Measurements from ENCODE around the gene NOM1. TPM values are rescaled to one million over a fixed set of nuclear protein-coding genes. Genes with fewer than 3 reads are reported as not detected.
A peak's percentile ranks its signal among the peaks of the same experiment; 100 is the strongest.
"Not testable (repeated sequence)": the region's sequence is repeated elsewhere in the genome, so short reads cannot be mapped to it uniquely, and the experiment has no call there.

Gene NOM1
- 10 to 100 TPM; 18.4 to 40.6 TPM for total RNA-seq

- Histone ChIP-seq H3K36me3 (peaks cover 21% of the 10 kb centered on the region), H3K4me1 (ENCODE audit: control insufficient read depth in 1 of 2, low read depth in 2 of 2) (peaks cover 17 to 30% of the 10 kb centered on the region in 2 donors), H3K27me3 (replicated peaks; ENCODE audit: insufficient read depth) (no peaks in the 10 kb centered on the region), H3K9me3 (no peaks in the 10 kb centered on the region), H3K4me3 (peak within 1 kb of the TSS; percentile 98), H3K27ac (no peak within 1 kb of the TSS)
- peak; percentile 70 for TF ChIP-seq CTCF (IDR thresholded peaks at IDR 0.05)
- peak; percentile 46 for DNase-seq (ENCODE audit: low spot score)
- ATAC-seq (ENCODE audit: insufficient number of reproducible peaks, low FRiP score, low read depth) = peak; percentile 90
Observed at GRCh38 chr7:156949541-156950380, at the start of gene NOM1. Gene NOM1, plus strand, starts transcription at chr7:156949712. Its CDS starts 26 bp downstream, at chr7:156949738.

GRCh38 chr7:156900093-156900492 is 49.4 kb upstream of the NOM1 start:
- not testable (repeated sequence) for H3K27ac ChIP-seq

GRCh38 chr7:156903232-156903909 is 46.1 kb upstream of the NOM1 start:
- H3K27ac ChIP-seq = no peak overlapping the region
- no peak for ATAC-seq (ENCODE audit: insufficient number of reproducible peaks, low FRiP score, low read depth)
- no peaks in the 10 kb centered on the region for H3K36me3 ChIP-seq
- H3K4me1 ChIP-seq (ENCODE audit: control insufficient read depth in 1 of 2, low read depth in 2 of 2) = no peaks in the 10 kb centered on the region
- H3K27me3 ChIP-seq (replicated peaks; ENCODE audit: insufficient read depth) = no peaks in the 10 kb centered on the region
- TF ChIP-seq CTCF (IDR thresholded peaks at IDR 0.05) = no peak
- H3K4me3 ChIP-seq = no peak overlapping the region
- no peak for DNase-seq (ENCODE audit: low spot score)
- H3K9me3 ChIP-seq = no peaks in the 10 kb centered on the region

More at GRCh38 chr7:156900093-156900492, 49.4 kb upstream of the NOM1 start:
- not testable (repeated sequence) for H3K36me3 ChIP-seq; H3K27me3 ChIP-seq (replicated peaks; ENCODE audit: insufficient read depth); H3K9me3 ChIP-seq; H3K4me3 ChIP-seq; ATAC-seq (ENCODE audit: insufficient number of reproducible peaks, low FRiP score, low read depth); DNase-seq (ENCODE audit: low spot score); H3K4me1 ChIP-seq (ENCODE audit: control insufficient read depth in 1 of 2, low read depth in 2 of 2)

GRCh38 chr7:156906200-156906649 is 43.3 kb upstream of the NOM1 start:
- no peak overlapping the region for H3K27ac ChIP-seq
- H3K27me3 ChIP-seq (replicated peaks; ENCODE audit: insufficient read depth) = no peaks in the 10 kb centered on the region
- TF ChIP-seq CTCF (IDR thresholded peaks at IDR 0.05) = no peak
- H3K4me3 ChIP-seq = no peak overlapping the region
- H3K36me3 ChIP-seq = no peaks in the 10 kb centered on the region
- no peaks in the 10 kb centered on the region for H3K4me1 ChIP-seq (ENCODE audit: control insufficient read depth in 1 of 2, low read depth in 2 of 2)
- H3K9me3 ChIP-seq = no peaks in the 10 kb centered on the region
- ATAC-seq (ENCODE audit: insufficient number of reproducible peaks, low FRiP score, low read depth) (no peak), DNase-seq (ENCODE audit: low spot score) (no peak)

GRCh38 chr7:156907656-156908055 is 41.9 kb upstream of the NOM1 start:
- no peak overlapping the region for H3K4me3 ChIP-seq

GRCh38 chr7:156909574-156910252 is 39.8 kb upstream of the NOM1 start:
- H3K4me3 ChIP-seq; H3K36me3 ChIP-seq; H3K27ac ChIP-seq; H3K27me3 ChIP-seq (replicated peaks; ENCODE audit: insufficient read depth); H3K4me1 ChIP-seq (ENCODE audit: control insufficient read depth in 1 of 2, low read depth in 2 of 2); DNase-seq (ENCODE audit: low spot score); ATAC-seq (ENCODE audit: insufficient number of reproducible peaks, low FRiP score, low read depth); H3K9me3 ChIP-seq: not testable (repeated sequence)

More at GRCh38 chr7:156907656-156908055, 41.9 kb upstream of the NOM1 start:
- Histone ChIP-seq H3K27me3 (replicated peaks; ENCODE audit: insufficient read depth) (no peaks in the 10 kb centered on the region), H3K9me3 (no peaks in the 10 kb centered on the region), H3K36me3 (no peaks in the 10 kb centered on the region), H3K27ac (no peak overlapping the region), H3K4me1 (ENCODE audit: control insufficient read depth in 1 of 2, low read depth in 2 of 2) (no peaks in the 10 kb centered on the region)
- ATAC-seq (ENCODE audit: insufficient number of reproducible peaks, low FRiP score, low read depth) = no peak
- TF ChIP-seq CTCF (IDR thresholded peaks at IDR 0.05) = no peak
- DNase-seq (ENCODE audit: low spot score) = no peak

Measured in thoracic aorta (tissue), 2 donors.